Liver (tissue), 9 donors: ENCODE measurements around the gene TANGO6. TPM values are rescaled to one million over a fixed set of nuclear protein-coding genes. Genes with fewer than 3 reads are reported as not detected.
A peak's percentile ranks its signal among the peaks of the same experiment; 100 is the strongest.

Source experiments
- DNase-seq: peaks from one replicate; pipeline ENCODE4 v3.0.0-alpha.2; 2017; ENCODE audit warnings: low spot score
- H3K27ac ChIP-seq, 2 donors: one replicate each; pipeline ENCODE4 v1.7.0; 2013; ENCODE audit warnings: inconsistent platforms in 2 of 2, low read length in 2 of 2, control low read depth in 1 of 2, low read depth in 1 of 2, mild to moderate bottlenecking in 1 of 2
- H3K27me3 ChIP-seq, 4 donors: one replicate each; pipeline versions ENCODE4 v1.6.1 to v1.7.0; 2013; ENCODE audit warnings: low read length in 3 of 4, inconsistent platforms in 1 of 4, mild to moderate bottlenecking in 1 of 4, moderate library complexity in 1 of 4; ENCODE audit not compliant: control insufficient read depth in 4 of 4, insufficient read depth in 4 of 4
- H3K36me3 ChIP-seq, 4 donors: one replicate each; pipeline versions ENCODE4 v1.6.1 to v1.7.0; 2013; ENCODE audit warnings: low read length in 3 of 4, mild to moderate bottlenecking in 3 of 4, low read depth in 1 of 4, moderate library complexity in 1 of 4; ENCODE audit not compliant: control insufficient read depth in 4 of 4, insufficient read depth in 3 of 4
- H3K4me1 ChIP-seq, 4 donors: one replicate each; pipeline versions ENCODE4 v1.6.1 to v1.7.0; 2013; ENCODE audit warnings: low read length in 3 of 4, mild to moderate bottlenecking in 3 of 4, moderate library complexity in 1 of 4; ENCODE audit not compliant: control insufficient read depth in 4 of 4, insufficient read depth in 4 of 4
- H3K4me3 ChIP-seq, 3 donors: one replicate each; pipeline versions ENCODE4 v1.6.1 to v1.7.0; 2013; ENCODE audit warnings: low read length in 3 of 3, control low read depth in 1 of 3, low read depth in 1 of 3, mild to moderate bottlenecking in 1 of 3
- H3K9ac ChIP-seq, 2 donors: one replicate each; pipeline ENCODE4 v1.7.0; 2013; ENCODE audit warnings: low read length in 2 of 2, mild to moderate bottlenecking in 2 of 2, moderate library complexity in 2 of 2, control low read depth in 1 of 2, low read depth in 1 of 2
- H3K9me3 ChIP-seq, 4 donors: one replicate each; pipeline versions ENCODE4 v1.6.1 to v1.7.0; 2013; ENCODE audit warnings: low read length in 3 of 4; ENCODE audit not compliant: control insufficient read depth in 4 of 4
- EGR1 ChIP-seq, 2 donors: IDR thresholded peaks; 2 replicates each; pipeline ENCODE4 v1.6.1; 2016 to 2018; ENCODE audit warnings: antibody characterized with exemption in 2 of 2, low read depth in 2 of 2
- FOXA1 ChIP-seq: IDR thresholded peaks from 2 replicates; pipeline ENCODE4 v1.6.1; 2016; ENCODE audit warnings: antibody characterized with exemption
- FOXA2 ChIP-seq: IDR thresholded peaks from 2 replicates; pipeline ENCODE4 v1.6.1; 2016; ENCODE audit warnings: antibody characterized with exemption
- GABPA ChIP-seq, 2 donors: IDR thresholded peaks in 1 of 2; conservative IDR thresholded peaks in 1 of 2; 2 replicates each; pipeline ENCODE4 v1.6.1; 2016; ENCODE audit warnings: antibody characterized with exemption in 2 of 2, mild to moderate bottlenecking in 1 of 2, moderate library complexity in 1 of 2
- HNF4A ChIP-seq, 2 donors: conservative IDR thresholded peaks; 2 replicates each; pipeline ENCODE4 v1.6.1; 2016; ENCODE audit warnings: antibody characterized with exemption in 2 of 2, mild to moderate bottlenecking in 2 of 2
- HNF4G ChIP-seq: IDR thresholded peaks from 2 replicates; pipeline ENCODE4 v1.6.1; 2016; ENCODE audit warnings: antibody characterized with exemption
- JUND ChIP-seq, 2 donors: IDR thresholded peaks; 2 replicates each; pipeline ENCODE4 v1.6.1; 2016; ENCODE audit warnings: antibody characterized with exemption in 2 of 2
- NR2F2 ChIP-seq: IDR thresholded peaks from 2 replicates; pipeline ENCODE4 v1.6.1; 2016; ENCODE audit warnings: antibody characterized with exemption
- RAD21 ChIP-seq, 2 donors: IDR thresholded peaks; 2 replicates each; pipeline ENCODE4 v1.6.1; 2016; ENCODE audit warnings: antibody characterized with exemption in 2 of 2, mild to moderate bottlenecking in 2 of 2
- RXRA ChIP-seq, 2 donors: IDR thresholded peaks; 2 replicates each; pipeline ENCODE4 v1.6.1; 2017 to 2018; ENCODE audit warnings: antibody characterized with exemption in 2 of 2, mild to moderate bottlenecking in 1 of 2
- SP1 ChIP-seq: IDR thresholded peaks from 2 replicates; pipeline ENCODE4 v1.6.1; 2018; ENCODE audit warnings: antibody characterized with exemption, mild to moderate bottlenecking
- TAF1 ChIP-seq: conservative IDR thresholded peaks from 2 replicates; pipeline ENCODE4 v1.6.1; 2016; ENCODE audit warnings: antibody characterized with exemption, mild to moderate bottlenecking
- YY1 ChIP-seq: IDR thresholded peaks from 2 replicates; pipeline ENCODE4 v1.6.1; 2016; ENCODE audit warnings: antibody characterized with exemption, mild to moderate bottlenecking
- WGBS: extraction: QIAGEN DNeasy Blood & Tissue Kit; methylation state at CpG from one replicate; pipeline ENCODE4 v1.1.7; 2013; 5-methylcytosine and 5-hydroxymethylcytosine counted together
- polyA plus RNA-seq, 2 donors: library from polyadenylated mRNA; stranded (reverse) in 1 of 2; unstranded in 1 of 2; fragments of 200-250 nt in 1 of 2; fragments of >200 nt in 1 of 2; fragmentation: Nextera tagmentation in 1 of 2; extraction: Ambion mirVana in 1 of 2; gene quantifications; one replicate each; pipeline versions ENCODE4 v1.2.1 to v1.2.3, GENCODE V29; 2013 to 2015
- total RNA-seq, 2 donors: library from RNA; depleted of rRNA; stranded (reverse); fragments of >200 nt; gene quantifications; one replicate each; pipeline ENCODE4 v1.2.3, GENCODE V29; 2014
- TF ChIP-seq, protein P1 (sequence below): IDR thresholded peaks from 2 replicates; pipeline ENCODE4 v1.6.1; 2016; ENCODE audit warnings: antibody characterized with exemption
- TF ChIP-seq, protein P2 (sequence below): IDR thresholded peaks from 2 replicates; pipeline ENCODE4 v1.6.1; 2016; ENCODE audit warnings: antibody characterized with exemption
- TF ChIP-seq, protein P3 (sequence below): fragments of 150-350 bp; IDR thresholded peaks from 2 replicates; pipeline ENCODE4 v1.5.1; 2017; ENCODE audit warnings: improper control_type of control experiment, low read depth, low read length; ENCODE audit not compliant: missing input control
- TF ChIP-seq, protein P4 (sequence below): IDR thresholded peaks from 2 replicates; pipeline ENCODE4 v1.6.1; 2016; ENCODE audit warnings: antibody characterized with exemption
- donor health status: healthy.
- donor health status: healthy.
- donor health status: healthy.
- donor health status: healthy.
- donor health status: healthy.

The TANGO6 gene
- total and polyA plus RNA-seq, 4 donors = 6.8 to 40.6 (median 10.5) TPM

DNA sequence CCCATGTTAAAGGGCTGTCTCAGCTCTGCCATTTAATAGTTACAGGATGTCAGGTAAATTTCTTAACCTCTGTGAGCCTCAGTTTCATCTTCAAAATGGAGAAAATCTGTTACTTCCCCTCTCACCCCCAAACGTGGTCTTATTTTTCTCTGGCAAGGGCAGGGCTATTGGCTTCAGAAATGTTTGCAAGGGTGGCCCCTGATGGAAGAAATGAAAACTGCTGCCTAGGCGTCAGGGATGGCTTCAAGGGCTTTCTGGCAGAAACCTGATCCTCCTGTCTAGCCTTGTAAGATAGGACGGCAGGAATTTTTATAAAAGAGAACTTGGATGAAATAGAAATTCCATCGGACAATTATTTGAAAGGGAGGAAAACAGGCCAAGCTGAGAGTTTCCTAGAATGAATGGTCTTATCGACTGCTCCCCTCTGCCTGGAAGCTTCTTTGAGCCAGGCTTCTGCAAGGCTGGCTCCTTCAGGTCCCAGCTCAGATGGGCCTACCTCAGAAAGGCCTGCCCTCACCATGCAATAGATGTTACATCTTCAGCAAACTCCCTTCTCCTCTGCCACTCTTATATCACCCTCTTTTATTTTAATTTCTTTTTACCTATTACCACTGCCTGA is 43.0 kb upstream of the TANGO6 start:
- TF ChIP-seq FOXA2 = no peak
- TF ChIP-seq, protein P1, sequence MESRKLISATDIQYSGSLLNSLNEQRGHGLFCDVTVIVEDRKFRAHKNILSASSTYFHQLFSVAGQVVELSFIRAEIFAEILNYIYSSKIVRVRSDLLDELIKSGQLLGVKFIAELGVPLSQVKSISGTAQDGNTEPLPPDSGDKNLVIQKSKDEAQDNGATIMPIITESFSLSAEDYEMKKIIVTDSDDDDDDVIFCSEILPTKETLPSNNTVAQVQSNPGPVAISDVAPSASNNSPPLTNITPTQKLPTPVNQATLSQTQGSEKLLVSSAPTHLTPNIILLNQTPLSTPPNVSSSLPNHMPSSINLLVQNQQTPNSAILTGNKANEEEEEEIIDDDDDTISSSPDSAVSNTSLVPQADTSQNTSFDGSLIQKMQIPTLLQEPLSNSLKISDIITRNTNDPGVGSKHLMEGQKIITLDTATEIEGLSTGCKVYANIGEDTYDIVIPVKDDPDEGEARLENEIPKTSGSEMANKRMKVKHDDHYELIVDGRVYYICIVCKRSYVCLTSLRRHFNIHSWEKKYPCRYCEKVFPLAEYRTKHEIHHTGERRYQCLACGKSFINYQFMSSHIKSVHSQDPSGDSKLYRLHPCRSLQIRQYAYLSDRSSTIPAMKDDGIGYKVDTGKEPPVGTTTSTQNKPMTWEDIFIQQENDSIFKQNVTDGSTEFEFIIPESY = no peak
- peak in 1 of 2 donors; percentile 34 for TF ChIP-seq RXRA (IDR thresholded peaks at IDR 0.05)
- TF ChIP-seq, protein P2, sequence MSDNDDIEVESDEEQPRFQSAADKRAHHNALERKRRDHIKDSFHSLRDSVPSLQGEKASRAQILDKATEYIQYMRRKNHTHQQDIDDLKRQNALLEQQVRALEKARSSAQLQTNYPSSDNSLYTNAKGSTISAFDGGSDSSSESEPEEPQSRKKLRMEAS = no peak
- TF ChIP-seq TAF1 = no peak
- peak; percentile 90 to 96 for TF ChIP-seq RAD21 (IDR thresholded peaks at IDR 0.05)
- TF ChIP-seq HNF4G = no peak
- no peak for TF ChIP-seq YY1
- no peak for TF ChIP-seq SP1
- no peak for TF ChIP-seq GABPA (IDR thresholded peaks at IDR 0.05 in 1 of 2, conservative IDR thresholded peaks at IDR 0.05 in 1 of 2)
- peak in 1 of 2 donors; percentile 14 for TF ChIP-seq HNF4A (conservative IDR thresholded peaks at IDR 0.05)
- TF ChIP-seq, protein P3, sequence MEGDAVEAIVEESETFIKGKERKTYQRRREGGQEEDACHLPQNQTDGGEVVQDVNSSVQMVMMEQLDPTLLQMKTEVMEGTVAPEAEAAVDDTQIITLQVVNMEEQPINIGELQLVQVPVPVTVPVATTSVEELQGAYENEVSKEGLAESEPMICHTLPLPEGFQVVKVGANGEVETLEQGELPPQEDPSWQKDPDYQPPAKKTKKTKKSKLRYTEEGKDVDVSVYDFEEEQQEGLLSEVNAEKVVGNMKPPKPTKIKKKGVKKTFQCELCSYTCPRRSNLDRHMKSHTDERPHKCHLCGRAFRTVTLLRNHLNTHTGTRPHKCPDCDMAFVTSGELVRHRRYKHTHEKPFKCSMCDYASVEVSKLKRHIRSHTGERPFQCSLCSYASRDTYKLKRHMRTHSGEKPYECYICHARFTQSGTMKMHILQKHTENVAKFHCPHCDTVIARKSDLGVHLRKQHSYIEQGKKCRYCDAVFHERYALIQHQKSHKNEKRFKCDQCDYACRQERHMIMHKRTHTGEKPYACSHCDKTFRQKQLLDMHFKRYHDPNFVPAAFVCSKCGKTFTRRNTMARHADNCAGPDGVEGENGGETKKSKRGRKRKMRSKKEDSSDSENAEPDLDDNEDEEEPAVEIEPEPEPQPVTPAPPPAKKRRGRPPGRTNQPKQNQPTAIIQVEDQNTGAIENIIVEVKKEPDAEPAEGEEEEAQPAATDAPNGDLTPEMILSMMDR = peak; percentile 85
- no peak for TF ChIP-seq FOXA1
- TF ChIP-seq NR2F2 = no peak
- 30% methylated on average over 5 of the region's 5 CpGs for WGBS
- Histone ChIP-seq H3K27me3 (no peaks in the 10 kb centered on the region), H3K4me3 (no peak overlapping the region), H3K4me1 (peaks cover 0 to 1% (median 0%) of the 10 kb centered on the region in 4 donors), H3K9ac (no peak overlapping the region), H3K27ac (peak overlapping the region in 1 of 2 donors; percentile 28), H3K36me3 (peaks cover 0 to 11% (median 9%) of the 10 kb centered on the region in 4 donors), H3K9me3 (no peaks in the 10 kb centered on the region)
- peak; percentile 74 for DNase-seq

DNA sequence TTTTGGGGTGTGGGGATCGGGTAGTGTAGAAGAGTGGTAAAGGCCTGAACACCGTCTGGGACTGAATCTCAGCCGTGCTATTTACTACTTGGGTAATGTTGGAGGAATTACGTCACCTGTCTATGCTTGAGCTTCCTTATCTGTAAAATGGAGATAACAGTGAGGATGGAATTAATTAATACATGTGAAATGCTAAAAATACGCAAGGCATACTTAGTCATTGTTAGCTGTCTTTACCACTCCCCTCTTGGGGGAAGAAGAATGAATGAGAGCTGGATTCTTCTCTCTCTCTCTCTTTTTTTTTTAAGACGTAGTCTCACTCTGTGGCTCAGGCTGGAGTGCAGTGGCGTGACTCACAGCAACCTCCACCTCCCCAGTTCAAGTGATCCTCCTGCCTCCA is 41.1 kb upstream of the TANGO6 start:
- Histone ChIP-seq H3K27ac (no peak overlapping the region), H3K4me3 (no peak overlapping the region), H3K4me1 (no peaks in the 10 kb centered on the region), H3K27me3 (no peaks in the 10 kb centered on the region), H3K9me3 (no peaks in the 10 kb centered on the region), H3K36me3 (peaks cover 0 to 11% (median 9%) of the 10 kb centered on the region in 4 donors), H3K9ac (no peak overlapping the region)
- TF ChIP-seq, protein P3 = no peak
- TF ChIP-seq HNF4A (conservative IDR thresholded peaks at IDR 0.05) (no peak), JUND (IDR thresholded peaks at IDR 0.05) (no peak), SP1 (no peak), TAF1 (no peak), NR2F2 (no peak), YY1 (no peak), EGR1 (IDR thresholded peaks at IDR 0.05; ENCODE audit: low read depth in 2 of 2) (no peak), FOXA1 (no peak), HNF4G (no peak), RAD21 (IDR thresholded peaks at IDR 0.05) (no peak)
- TF ChIP-seq, protein P4, sequence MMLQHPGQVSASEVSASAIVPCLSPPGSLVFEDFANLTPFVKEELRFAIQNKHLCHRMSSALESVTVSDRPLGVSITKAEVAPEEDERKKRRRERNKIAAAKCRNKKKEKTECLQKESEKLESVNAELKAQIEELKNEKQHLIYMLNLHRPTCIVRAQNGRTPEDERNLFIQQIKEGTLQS = no peak
- TF ChIP-seq, protein P2 = no peak
- WGBS = 93% methylated on average over 7 of the region's 7 CpGs
- DNase-seq = no peak
